ENCODE measurements around the gene ERVFRD-1.
"Not testable (repeated sequence)": the region's sequence is repeated elsewhere in the genome, so short reads cannot be mapped to it uniquely, and the experiment has no call there.

- TF ChIP-seq CTCF, EP300 (IDR thresholded peaks at IDR 0.05): not testable (repeated sequence)
Measured at GRCh38 chr6:11091141-11091540, 20.4 kb downstream of the ERVFRD-1 start.

All from esophagus muscularis mucosa (tissue), 3 donors.